Activated B cell treated with CpG ODN at 0.5 μM for 24 hours (primary cell): ENCODE data around the gene CHRD. TPM values are rescaled to one million over a fixed set of nuclear protein-coding genes. Genes with fewer than 3 reads are reported as not detected.

ENCODE experiments used
- ATAC-seq: fragments of 200-7000 bp; cut with Tn5 transposase; one replicate; pipeline ENCODE4 v1.10.0; 2021; ENCODE audit warnings: low read depth, mild to moderate bottlenecking, moderate library complexity
- CTCF ChIA-PET: fragments of 350-600 bp; sonication (Branson Sonifier 250); formaldehyde crosslinking; loops from one replicate; lab custom pipeline; 2021; ENCODE audit warnings: antibody characterized with exemption; lab: Charles Lee
- POLR2A ChIA-PET: fragments of 350-600 bp; sonication (Branson Sonifier 250); formaldehyde crosslinking; loops from one replicate; lab custom pipeline; 2021; ENCODE audit warnings: antibody characterized with exemption; lab: Charles Lee
- DNase-seq: peaks from one replicate; pipeline ENCODE4 v3.0.0; 2022
- H3K27ac Mint-ChIP-seq: one replicate; pipeline ENCODE4 v1.8.0; 2020; ENCODE audit warnings: mixed read lengths
- H3K27me3 Mint-ChIP-seq: one replicate; pipeline ENCODE4 v1.8.0; 2021; ENCODE audit warnings: mixed read lengths
- H3K36me3 Mint-ChIP-seq: one replicate; pipeline ENCODE4 v1.8.0; 2021; ENCODE audit warnings: low read depth, mixed read lengths
- H3K4me1 Mint-ChIP-seq: one replicate; pipeline ENCODE4 v1.8.0; 2021; ENCODE audit warnings: mixed read lengths
- H3K4me3 Mint-ChIP-seq: one replicate; pipeline ENCODE4 v1.8.0; 2020; ENCODE audit warnings: mild to moderate bottlenecking, mixed read lengths
- H3K9me3 Mint-ChIP-seq: one replicate; pipeline ENCODE4 v1.8.0; 2020; ENCODE audit warnings: mixed read lengths
- intact Hi-C: fragments of 100-400 bp; cut with micrococcal nuclease; formaldehyde crosslinking; loops from one replicate; pipeline ENCODE4 v1.15.1; 2024
- total RNA-seq: library from RNA; stranded (reverse); gene quantifications from 2 replicates; pipeline ENCODE4 v1.2.3, GENCODE V29; 2022
- TF ChIP-seq, protein P1 (sequence below): fragments of 200-600 bp; IDR thresholded peaks from one replicate; pipeline ENCODE4 v1.8.0; 2022; ENCODE audit warnings: antibody characterized with exemption, mild to moderate bottlenecking

Gene CHRD
- total RNA-seq, 1 donor from 2014 or later, result not detected

DNA sequence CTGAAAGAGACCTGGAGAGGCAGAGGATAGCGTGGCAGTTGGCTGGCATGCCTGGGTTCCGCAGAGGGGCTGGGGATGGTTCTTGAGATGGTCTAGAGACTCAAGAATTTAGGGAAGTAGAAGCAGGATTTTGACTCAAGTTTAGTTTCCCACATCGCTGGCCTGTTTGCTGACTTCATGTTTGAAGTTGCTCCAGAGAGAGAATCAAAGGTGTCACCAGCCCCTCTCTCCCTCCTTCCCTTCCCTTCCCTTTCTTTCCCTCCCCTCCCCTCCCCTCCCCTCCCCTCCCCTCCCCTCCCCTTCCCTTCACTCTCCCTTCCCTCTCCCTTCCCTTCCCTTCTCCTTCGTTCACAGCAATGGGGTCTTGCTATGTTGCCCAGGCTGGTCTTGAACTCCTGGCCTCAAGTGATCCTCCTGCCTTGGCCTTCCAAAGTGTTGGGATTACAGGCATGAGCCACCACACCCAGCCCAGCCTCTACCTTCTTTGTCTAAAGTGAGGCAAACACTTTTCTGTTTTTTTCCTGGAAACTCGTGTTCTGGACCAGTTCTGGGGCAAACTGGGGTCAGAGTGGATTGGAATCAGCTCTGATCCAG, 10.2 kb downstream of the CHRD start:
- Mint-ChIP-seq H3K27me3 (peaks cover 35% of the 10 kb centered on the region), H3K27ac (no peak overlapping the region), H3K36me3 (no peaks in the 10 kb centered on the region), H3K4me3 (no peak overlapping the region), H3K9me3 (no peaks in the 10 kb centered on the region), H3K4me1 (no peaks in the 10 kb centered on the region)
- DNase-seq (no peak), ATAC-seq (no peak)
- intact Hi-C loops, result no loop called here
- ChIA-PET POLR2A (no interaction called here), CTCF (no interaction called here)
- TF ChIP-seq, protein P1, sequence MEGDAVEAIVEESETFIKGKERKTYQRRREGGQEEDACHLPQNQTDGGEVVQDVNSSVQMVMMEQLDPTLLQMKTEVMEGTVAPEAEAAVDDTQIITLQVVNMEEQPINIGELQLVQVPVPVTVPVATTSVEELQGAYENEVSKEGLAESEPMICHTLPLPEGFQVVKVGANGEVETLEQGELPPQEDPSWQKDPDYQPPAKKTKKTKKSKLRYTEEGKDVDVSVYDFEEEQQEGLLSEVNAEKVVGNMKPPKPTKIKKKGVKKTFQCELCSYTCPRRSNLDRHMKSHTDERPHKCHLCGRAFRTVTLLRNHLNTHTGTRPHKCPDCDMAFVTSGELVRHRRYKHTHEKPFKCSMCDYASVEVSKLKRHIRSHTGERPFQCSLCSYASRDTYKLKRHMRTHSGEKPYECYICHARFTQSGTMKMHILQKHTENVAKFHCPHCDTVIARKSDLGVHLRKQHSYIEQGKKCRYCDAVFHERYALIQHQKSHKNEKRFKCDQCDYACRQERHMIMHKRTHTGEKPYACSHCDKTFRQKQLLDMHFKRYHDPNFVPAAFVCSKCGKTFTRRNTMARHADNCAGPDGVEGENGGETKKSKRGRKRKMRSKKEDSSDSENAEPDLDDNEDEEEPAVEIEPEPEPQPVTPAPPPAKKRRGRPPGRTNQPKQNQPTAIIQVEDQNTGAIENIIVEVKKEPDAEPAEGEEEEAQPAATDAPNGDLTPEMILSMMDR, result no peak

DNA sequence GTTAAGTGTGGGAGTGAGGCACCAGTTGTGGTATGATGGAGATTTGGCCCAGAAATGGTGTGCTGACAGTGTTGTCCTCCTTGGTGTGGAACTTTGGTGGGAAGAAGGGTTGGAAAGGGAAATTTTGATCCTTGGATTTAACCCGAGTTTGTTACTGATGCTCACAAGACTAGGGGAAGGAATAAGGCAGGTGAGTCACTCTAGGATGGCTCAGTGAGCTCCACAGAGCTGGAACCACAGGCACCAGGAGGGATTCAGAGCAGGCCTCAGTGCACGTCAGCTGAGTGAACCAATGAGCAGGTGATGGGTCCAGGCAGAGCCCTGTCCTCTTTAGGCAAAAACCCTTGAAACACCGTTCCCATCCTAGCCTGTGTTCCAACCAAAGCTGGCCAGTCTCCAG, 11.4 kb downstream of the CHRD start:
- Mint-ChIP-seq H3K27ac (no peak overlapping the region), H3K36me3 (no peaks in the 10 kb centered on the region), H3K4me3 (no peak overlapping the region), H3K9me3 (no peaks in the 10 kb centered on the region), H3K27me3 (peaks cover 31% of the 10 kb centered on the region), H3K4me1 (no peaks in the 10 kb centered on the region)
- CTCF ChIA-PET, result no interaction called here
- ATAC-seq (no peak), DNase-seq (no peak)
- intact Hi-C loops, result no loop called here
- POLR2A ChIA-PET, result no interaction called here
- TF ChIP-seq, protein P1, result no peak

DNA sequence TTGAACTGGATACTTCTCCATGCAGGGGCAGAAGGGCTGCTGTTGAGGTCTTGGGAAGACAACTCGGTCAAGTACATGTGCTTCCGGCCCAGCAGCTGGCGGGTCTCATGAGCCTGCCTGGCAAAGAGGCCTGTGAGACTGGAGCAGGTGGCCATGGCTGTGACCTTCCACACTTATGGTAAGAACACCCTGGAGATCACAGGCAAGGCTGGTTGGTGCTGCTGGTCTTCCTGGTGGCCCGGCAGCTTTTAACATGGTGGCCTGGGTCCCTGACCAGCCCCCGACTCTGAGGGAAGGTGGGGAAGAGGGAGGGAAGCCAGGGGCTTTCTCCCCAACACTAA, 15.4 kb downstream of the CHRD start:
- H3K4me3 Mint-ChIP-seq, result no peak overlapping the region
- intact Hi-C loops, result no loop called here
- no peaks in the 10 kb centered on the region for H3K36me3 Mint-ChIP-seq
- ATAC-seq, result no peak
- H3K27ac Mint-ChIP-seq, result no peak overlapping the region
- ChIA-PET POLR2A (no interaction called here), CTCF (no interaction called here)
- TF ChIP-seq, protein P1, result no peak
- H3K4me1 Mint-ChIP-seq, result no peaks in the 10 kb centered on the region
- no peak for DNase-seq
- peaks cover 19% of the 10 kb centered on the region for H3K27me3 Mint-ChIP-seq
- no peaks in the 10 kb centered on the region for H3K9me3 Mint-ChIP-seq

DNA sequence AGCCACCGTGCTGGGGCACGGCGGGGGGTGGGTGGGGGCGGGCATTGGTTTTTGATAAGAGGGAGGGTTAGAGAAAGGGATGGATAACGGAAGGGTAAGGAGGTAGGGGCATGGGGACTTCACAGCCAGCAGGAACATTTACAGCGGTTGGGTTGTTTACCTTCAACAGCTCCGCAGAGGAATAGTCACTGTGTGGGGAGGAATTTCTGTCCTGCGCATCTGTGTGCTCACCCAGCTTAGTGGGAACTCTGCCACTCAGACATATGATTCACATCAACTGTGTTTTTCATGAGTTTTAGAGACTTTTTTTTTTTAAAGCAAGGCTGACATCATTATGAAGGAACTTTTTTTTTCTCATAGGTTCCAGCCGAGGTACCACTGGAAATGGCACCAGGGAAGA, 19.6 kb downstream of the CHRD start:
- DNase-seq, result no peak
- no peak overlapping the region for H3K27ac Mint-ChIP-seq
- H3K4me3 Mint-ChIP-seq, result no peak overlapping the region
- no peaks in the 10 kb centered on the region for H3K36me3 Mint-ChIP-seq
- H3K27me3 Mint-ChIP-seq, result peaks cover 17% of the 10 kb centered on the region
- no peaks in the 10 kb centered on the region for H3K9me3 Mint-ChIP-seq
- intact Hi-C loops, result no loop called here
- ChIA-PET CTCF (interaction anchor here (0.7 kb wide), 1 partner anchor 377 kb away, joined by 3 read pairs; no protein-coding TSS in a partner anchor), POLR2A (no interaction called here)
- no peak for ATAC-seq
- H3K4me1 Mint-ChIP-seq, result no peaks in the 10 kb centered on the region
- TF ChIP-seq, protein P1, result no peak

DNA sequence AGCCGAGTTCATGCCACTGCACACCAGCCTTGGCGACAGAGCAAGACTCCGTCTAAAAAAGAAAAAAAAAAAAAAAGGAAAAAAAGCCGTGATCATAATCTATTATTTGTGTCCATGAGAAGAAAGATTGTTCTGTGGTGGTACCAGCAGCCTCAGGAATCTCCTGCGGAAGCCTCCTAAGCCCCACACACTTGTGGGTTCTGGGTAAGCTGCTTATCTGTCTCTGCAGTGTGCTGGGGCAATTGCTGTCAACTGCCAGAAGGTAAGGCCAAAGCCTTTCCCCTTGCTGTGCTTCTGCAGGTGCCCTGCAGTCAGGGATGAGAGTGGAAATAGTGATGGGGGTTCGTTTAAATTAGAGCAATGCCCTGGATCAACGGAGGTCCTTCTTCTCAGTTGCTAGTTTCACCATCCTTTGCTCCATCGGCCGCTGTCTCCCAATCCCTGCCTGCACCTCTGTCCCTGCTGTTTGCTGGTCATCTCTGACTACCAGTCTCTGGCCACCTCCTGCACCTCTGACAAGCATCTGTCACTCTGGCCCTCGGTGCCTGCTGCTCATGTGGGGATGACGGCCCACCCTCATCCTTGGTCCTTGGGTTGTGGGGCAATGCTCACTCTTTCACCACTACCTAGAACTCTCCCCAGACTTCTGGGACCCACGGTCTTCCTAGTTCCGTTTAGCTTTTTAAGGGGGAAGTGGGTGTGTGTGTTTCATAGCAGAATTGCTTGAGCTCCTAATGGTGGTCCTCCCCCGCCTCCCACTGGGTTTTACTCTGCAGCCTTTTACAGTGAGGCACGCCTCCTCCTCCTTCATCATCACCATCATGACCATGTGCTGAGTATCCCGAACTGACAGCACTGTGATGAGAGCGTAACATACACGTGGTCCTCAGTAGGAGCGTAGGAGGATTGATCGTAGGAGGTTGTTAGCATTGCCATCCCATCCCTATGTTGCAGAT, 25.5 kb downstream of the CHRD start:
- ChIA-PET POLR2A (no interaction called here), CTCF (no interaction called here)
- intact Hi-C loops, result no loop called here
- no peak for DNase-seq
- Mint-ChIP-seq H3K9me3 (no peaks in the 10 kb centered on the region), H3K36me3 (no peaks in the 10 kb centered on the region), H3K27ac (no peak overlapping the region), H3K27me3 (peaks cover 16% of the 10 kb centered on the region), H3K4me3 (no peak overlapping the region), H3K4me1 (no peaks in the 10 kb centered on the region)
- TF ChIP-seq, protein P1, result no peak
- no peak for ATAC-seq
